ENCODE results near the gene NRXN3.

NRXN3 gene

DNA sequence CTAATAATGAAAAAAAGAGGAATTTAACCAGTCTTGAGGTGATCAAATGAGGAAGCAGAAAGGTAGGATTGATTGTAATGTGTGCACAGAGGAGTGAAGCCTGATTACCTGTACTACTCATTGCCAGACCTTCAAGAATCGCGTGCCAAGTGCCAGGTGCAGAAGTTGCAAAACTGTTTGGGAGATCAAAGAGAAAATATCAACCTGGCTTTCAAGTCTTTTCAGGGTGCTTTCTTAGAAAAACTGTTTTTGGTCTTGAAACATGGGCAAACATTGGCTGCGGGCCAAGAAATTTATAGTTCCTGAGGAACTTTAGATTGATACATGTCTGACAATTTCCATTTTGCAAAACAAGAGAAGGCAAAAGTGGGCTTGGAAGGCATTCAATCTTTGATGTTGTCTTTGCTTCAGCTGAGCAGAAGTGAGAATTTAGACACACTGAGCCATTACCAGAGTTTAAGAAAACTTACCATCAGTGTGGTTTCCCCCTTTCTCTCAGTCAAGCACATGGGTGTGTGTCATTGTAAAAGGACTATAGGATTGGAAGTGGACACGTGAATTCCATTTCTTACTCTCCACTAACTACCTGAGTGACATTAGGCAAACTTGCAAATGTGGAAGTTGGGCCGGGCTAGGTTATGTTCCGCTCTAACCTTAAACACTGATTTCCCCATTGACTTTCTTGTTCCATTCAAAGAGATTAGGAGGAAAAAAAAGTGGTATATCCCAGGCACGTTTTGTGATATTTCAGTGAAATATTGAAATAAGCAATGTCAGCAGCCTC, 1555.0 kb downstream of the NRXN3 start:
- TF ChIP-seq, protein P1, sequence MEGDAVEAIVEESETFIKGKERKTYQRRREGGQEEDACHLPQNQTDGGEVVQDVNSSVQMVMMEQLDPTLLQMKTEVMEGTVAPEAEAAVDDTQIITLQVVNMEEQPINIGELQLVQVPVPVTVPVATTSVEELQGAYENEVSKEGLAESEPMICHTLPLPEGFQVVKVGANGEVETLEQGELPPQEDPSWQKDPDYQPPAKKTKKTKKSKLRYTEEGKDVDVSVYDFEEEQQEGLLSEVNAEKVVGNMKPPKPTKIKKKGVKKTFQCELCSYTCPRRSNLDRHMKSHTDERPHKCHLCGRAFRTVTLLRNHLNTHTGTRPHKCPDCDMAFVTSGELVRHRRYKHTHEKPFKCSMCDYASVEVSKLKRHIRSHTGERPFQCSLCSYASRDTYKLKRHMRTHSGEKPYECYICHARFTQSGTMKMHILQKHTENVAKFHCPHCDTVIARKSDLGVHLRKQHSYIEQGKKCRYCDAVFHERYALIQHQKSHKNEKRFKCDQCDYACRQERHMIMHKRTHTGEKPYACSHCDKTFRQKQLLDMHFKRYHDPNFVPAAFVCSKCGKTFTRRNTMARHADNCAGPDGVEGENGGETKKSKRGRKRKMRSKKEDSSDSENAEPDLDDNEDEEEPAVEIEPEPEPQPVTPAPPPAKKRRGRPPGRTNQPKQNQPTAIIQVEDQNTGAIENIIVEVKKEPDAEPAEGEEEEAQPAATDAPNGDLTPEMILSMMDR (IDR thresholded peaks at IDR 0.05; ENCODE audit: borderline replicate concordance, insufficient read depth, low read depth, low read length): no peak

GRCh38 chr14:79727900-79728299, 1557.7 kb downstream of the NRXN3 start:
- TF ChIP-seq, protein P1 (IDR thresholded peaks at IDR 0.05; ENCODE audit: borderline replicate concordance, insufficient read depth, low read depth, low read length): no peak
- H3K4me3 ChIP-seq (ENCODE audit: low read depth, low read length): no peak overlapping the region

More for the DNA sequence above, 1555.0 kb downstream of the NRXN3 start:
- H3K4me3 ChIP-seq (ENCODE audit: low read depth, low read length): no peak overlapping the region

- H3K4me3 ChIP-seq (ENCODE audit: low read depth, low read length): no peak overlapping the region
- TF ChIP-seq, protein P1 (IDR thresholded peaks at IDR 0.05; ENCODE audit: borderline replicate concordance, insufficient read depth, low read depth, low read length): no peak
These were observed 1558.2 kb downstream of the NRXN3 start for GRCh38 chr14:79728331-79728730.

DNA sequence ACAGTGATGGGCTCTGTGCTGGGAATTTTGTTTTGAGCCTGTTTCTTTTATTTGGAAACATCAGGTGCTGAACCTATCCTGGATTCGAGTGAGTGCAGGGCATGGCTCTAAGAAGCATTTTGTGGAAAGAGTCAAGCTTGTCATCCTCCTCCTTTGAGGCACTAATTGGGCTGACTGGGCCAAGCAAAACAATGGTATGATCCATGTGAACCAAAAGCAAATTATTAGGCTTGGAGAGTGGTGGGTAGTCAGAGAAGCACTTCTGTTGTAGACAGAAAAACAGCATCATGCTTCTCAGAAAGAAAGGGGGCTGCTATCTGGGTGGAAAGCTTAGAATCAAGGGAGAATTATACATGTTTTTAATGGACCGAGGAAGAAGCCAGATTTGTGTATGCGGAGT, 1559.6 kb downstream of the NRXN3 start:
- TF ChIP-seq, protein P1 (IDR thresholded peaks at IDR 0.05; ENCODE audit: borderline replicate concordance, insufficient read depth, low read depth, low read length): no peak
- H3K4me3 ChIP-seq (ENCODE audit: low read depth, low read length): no peak overlapping the region

GRCh38 chr14:79730196-79730595, 1560.0 kb downstream of the NRXN3 start:
- TF ChIP-seq, protein P1 (IDR thresholded peaks at IDR 0.05; ENCODE audit: borderline replicate concordance, insufficient read depth, low read depth, low read length): no peak
- no peak overlapping the region for H3K4me3 ChIP-seq (ENCODE audit: low read depth, low read length)

DNA sequence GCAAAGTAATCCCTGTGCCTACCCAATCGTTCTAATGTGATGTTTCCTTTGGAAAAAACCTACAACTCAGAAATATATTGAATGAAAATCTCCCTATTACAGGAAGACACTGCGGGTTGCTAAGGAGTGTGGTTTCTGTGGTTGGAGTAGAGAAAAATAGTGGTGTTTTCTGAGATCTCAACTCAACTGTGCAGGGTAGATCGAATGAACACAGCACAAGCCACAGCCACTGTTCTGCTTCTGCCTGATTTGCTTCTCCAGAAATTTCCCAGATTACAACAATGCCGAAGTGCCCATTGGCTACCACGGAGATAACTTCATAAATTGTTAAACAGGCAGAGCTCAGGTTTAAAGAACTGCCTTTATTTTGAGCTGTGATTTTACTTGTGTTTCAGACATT, 1560.8 kb downstream of the NRXN3 start:
- H3K4me3 ChIP-seq (ENCODE audit: low read depth, low read length): no peak overlapping the region
- TF ChIP-seq, protein P1 (IDR thresholded peaks at IDR 0.05; ENCODE audit: borderline replicate concordance, insufficient read depth, low read depth, low read length): no peak
